Glutamatergic neuron (in vitro differentiated cells): Measurements from ENCODE around the gene DLG1. TPM values are rescaled to one million over a fixed set of nuclear protein-coding genes. Genes with fewer than 3 reads are reported as not detected.

Experiments used
- DNase-seq: peaks from one replicate; pipeline ENCODE4 v3.0.0; 2022
- H3K27ac Mint-ChIP-seq: one replicate; pipeline ENCODE4 v1.8.0; 2020; ENCODE audit warnings: mild to moderate bottlenecking, mixed read lengths, inconsistent platforms; ENCODE audit not compliant: unreplicated experiment
- H3K27me3 Mint-ChIP-seq: one replicate; pipeline ENCODE4 v1.8.0; 2020; ENCODE audit warnings: mild to moderate bottlenecking, moderate library complexity, mixed read lengths, inconsistent platforms; ENCODE audit not compliant: unreplicated experiment
- H3K36me3 Mint-ChIP-seq: one replicate; pipeline ENCODE4 v1.8.0; 2020; ENCODE audit warnings: mild to moderate bottlenecking, mixed read lengths, inconsistent platforms; ENCODE audit not compliant: unreplicated experiment
- H3K4me1 Mint-ChIP-seq: one replicate; pipeline ENCODE4 v1.8.0; 2020; ENCODE audit warnings: mild to moderate bottlenecking, low read depth, mixed read lengths, inconsistent platforms; ENCODE audit not compliant: unreplicated experiment
- H3K4me3 Mint-ChIP-seq: one replicate; pipeline ENCODE4 v1.8.0; 2020; ENCODE audit warnings: mild to moderate bottlenecking, mixed read lengths, inconsistent platforms; ENCODE audit not compliant: unreplicated experiment
- H3K9me3 Mint-ChIP-seq: one replicate; pipeline ENCODE4 v1.8.0; 2020; ENCODE audit warnings: mild to moderate bottlenecking, moderate library complexity, mixed read lengths, inconsistent platforms; ENCODE audit not compliant: unreplicated experiment
- total RNA-seq: library from RNA; stranded (reverse); fragmentation: NEBNext Ultra II Directional; extraction: Animal tissue kit (Norgen Biotek cat#: 25700); gene quantifications from one replicate; pipeline ENCODE4 v1.2.1, GENCODE V29; 2021; ENCODE audit not compliant: unreplicated experiment
- TF ChIP-seq, protein P1 (sequence below): fragments of 200-600 bp; sonication (generic); IDR thresholded peaks from one replicate; pipeline ENCODE4 v1.5.0; 2021; ENCODE audit not compliant: partially characterized antibody, unreplicated experiment

DLG1 gene
- total RNA-seq, 1 donor from 2014 or later: 66.0 TPM

- Mint-ChIP-seq H3K27me3 (peaks cover 15% of the 10 kb centered on the region), H3K9me3 (peaks cover 10% of the 10 kb centered on the region), H3K27ac (no peak overlapping the region), H3K4me3 (no peak overlapping the region), H3K36me3 (peaks cover 13% of the 10 kb centered on the region), H3K4me1 (no peaks in the 10 kb centered on the region)
- TF ChIP-seq, protein P1, sequence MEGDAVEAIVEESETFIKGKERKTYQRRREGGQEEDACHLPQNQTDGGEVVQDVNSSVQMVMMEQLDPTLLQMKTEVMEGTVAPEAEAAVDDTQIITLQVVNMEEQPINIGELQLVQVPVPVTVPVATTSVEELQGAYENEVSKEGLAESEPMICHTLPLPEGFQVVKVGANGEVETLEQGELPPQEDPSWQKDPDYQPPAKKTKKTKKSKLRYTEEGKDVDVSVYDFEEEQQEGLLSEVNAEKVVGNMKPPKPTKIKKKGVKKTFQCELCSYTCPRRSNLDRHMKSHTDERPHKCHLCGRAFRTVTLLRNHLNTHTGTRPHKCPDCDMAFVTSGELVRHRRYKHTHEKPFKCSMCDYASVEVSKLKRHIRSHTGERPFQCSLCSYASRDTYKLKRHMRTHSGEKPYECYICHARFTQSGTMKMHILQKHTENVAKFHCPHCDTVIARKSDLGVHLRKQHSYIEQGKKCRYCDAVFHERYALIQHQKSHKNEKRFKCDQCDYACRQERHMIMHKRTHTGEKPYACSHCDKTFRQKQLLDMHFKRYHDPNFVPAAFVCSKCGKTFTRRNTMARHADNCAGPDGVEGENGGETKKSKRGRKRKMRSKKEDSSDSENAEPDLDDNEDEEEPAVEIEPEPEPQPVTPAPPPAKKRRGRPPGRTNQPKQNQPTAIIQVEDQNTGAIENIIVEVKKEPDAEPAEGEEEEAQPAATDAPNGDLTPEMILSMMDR: no peak
- DNase-seq: no peak
These were observed 290.5 kb downstream of the DLG1 start for GRCh38 chr3:197007953-197008352.

DNA sequence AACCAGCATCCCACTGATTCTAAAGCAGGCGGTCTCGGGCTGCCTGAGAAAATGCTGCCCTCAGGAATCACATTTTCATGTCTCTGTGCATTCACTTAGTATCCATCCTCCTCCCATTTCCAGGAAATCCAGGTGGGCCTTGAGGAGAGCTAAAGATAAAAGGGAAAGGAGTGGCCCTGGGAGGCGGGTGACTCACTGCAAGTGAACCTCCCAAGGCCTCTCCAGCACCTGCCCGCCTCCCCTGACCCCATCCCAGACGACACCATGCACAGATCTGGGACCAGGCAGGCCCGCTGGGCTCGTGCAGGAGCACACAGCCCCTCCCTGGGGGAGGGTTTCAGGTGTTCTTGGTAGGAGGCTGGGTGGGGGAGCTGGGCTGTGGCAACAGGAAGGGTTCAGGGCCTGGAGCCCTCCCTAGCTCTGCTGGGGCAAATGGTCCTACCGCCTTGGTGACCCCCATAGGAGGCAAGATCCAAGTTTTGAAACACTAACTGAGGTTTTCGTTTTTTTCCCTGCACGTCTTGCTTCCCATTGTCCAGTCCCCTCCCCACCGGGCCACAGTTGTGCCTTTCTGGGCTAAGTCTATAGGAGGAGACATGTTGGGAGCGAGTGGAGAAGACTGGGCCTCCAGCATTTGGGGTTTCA lies 291.0 kb downstream of the DLG1 start:
- Mint-ChIP-seq H3K4me3 (no peak overlapping the region), H3K36me3 (peaks cover 13% of the 10 kb centered on the region), H3K9me3 (peaks cover 10% of the 10 kb centered on the region), H3K27me3 (peaks cover 15% of the 10 kb centered on the region), H3K27ac (no peak overlapping the region), H3K4me1 (no peaks in the 10 kb centered on the region)
- TF ChIP-seq, protein P1: no peak
- no peak for DNase-seq

GRCh38 chr3:197006860-197007259 lies 291.6 kb downstream of the DLG1 start:
- Mint-ChIP-seq H3K27ac (no peak overlapping the region), H3K4me3 (no peak overlapping the region), H3K9me3 (peaks cover 10% of the 10 kb centered on the region), H3K4me1 (no peaks in the 10 kb centered on the region), H3K36me3 (peaks cover 13% of the 10 kb centered on the region), H3K27me3 (peaks cover 15% of the 10 kb centered on the region)
- TF ChIP-seq, protein P1: no peak
- no peak for DNase-seq

GRCh38 chr3:197006446-197006845 lies 292.0 kb downstream of the DLG1 start:
- Mint-ChIP-seq H3K27me3 (peaks cover 18% of the 10 kb centered on the region), H3K4me1 (no peaks in the 10 kb centered on the region), H3K4me3 (no peak overlapping the region), H3K36me3 (peaks cover 13% of the 10 kb centered on the region), H3K9me3 (peaks cover 10% of the 10 kb centered on the region), H3K27ac (no peak overlapping the region)
- TF ChIP-seq, protein P1: no peak
- no peak for DNase-seq
